ENCODE data around the gene LRRC15.

LRRC15 gene

DNA sequence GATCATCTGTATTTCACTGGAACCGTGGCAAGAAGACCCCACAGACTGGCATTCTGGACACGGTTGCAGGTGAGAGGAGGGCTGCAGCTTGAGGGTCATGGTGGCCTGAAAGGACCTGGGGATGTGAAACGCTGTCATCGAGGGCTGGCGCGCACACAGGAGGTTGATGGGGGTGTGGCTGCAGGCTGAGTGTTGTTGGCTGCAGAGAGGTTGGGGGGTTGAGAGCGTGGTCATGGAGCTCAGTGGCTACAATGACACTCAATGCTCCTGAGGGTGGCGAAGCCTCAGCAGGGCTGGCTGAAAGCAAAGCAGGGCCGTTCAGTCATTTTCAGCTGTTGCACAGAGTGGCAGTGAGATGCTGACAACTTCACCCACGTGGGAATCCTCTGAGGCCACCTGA is 39.4 kb downstream of the LRRC15 start:
- no peak for DNase-seq

DNA sequence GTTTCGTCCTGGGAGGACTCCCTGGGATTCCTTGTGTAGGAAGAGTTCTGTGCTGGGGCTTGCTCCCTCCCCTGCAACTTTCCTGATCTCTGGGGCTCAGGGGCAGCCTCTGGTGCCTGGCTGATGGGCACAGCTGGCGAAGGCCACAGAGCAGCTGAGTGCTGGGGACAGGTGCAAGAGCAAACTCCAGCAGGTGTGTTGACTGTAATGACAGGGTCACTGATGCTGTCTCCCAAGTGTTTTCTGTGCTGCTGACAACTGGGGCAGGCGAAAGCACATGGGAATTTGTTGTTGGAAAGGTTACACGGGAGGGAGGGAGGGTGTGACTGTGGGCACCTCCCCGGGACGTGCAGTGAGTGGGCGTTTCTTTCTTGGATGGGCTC is 40.0 kb downstream of the LRRC15 start:
- no peak for DNase-seq

DNA sequence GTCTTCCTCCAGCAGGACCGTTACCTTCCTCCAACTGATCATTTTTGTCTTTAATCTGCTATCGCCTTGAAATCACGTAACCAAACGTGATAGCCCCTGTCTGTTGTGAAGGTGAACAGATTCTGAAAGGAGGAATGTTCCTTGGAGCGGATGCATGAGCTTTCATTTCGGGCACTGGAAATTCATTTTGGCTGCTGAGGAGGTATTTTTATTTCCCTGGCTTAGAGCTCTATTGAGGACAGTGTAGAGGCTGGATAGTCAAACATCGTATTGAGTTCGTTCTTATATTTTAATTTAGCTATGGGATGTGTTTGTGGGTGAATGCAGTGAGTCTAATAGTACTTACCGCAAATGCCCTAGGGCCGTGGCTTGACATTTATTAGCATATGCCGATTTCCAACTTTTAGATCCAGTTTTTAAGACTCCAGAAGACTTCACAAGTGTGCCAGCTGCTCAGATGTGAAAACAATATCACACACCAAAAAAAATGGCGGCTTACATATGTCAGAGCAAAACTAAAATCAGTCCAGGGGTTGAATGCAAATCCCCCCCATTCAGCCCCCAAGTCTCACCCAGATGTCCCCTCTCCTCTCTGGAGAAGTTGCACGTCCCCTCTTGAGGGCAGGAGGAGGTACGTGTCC is 40.5 kb downstream of the LRRC15 start:
- no peak for DNase-seq

DNA sequence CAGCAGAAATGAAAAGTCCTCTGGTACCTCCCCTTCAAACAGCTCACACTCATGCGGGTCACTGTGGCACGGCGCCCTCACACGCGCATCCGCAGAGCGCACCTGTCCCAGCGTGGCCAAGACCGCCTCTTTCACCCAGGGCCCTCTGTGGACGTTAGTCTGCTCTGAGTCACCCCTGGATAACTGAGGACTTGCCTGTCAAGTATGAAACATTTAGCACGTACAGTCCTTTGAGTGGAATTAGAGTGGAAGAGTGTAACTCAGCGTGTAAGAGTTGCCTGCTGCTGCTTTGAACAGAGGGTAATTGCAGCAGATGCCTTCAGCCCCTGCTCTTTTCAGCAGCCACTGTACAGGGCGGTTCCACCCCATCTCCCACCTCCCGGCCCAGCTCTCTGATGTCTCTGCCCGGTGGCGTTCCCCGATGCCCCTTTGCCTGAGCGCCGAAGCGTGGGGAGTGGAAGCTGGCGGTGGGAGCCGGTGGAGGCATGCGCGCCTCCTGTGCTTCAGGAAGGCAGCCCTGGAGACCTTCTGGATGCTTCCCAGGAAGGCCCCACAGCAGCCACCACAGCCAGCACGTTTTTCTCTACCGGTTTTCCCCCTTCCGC is 41.4 kb downstream of the LRRC15 start:
- no peak for DNase-seq

DNA sequence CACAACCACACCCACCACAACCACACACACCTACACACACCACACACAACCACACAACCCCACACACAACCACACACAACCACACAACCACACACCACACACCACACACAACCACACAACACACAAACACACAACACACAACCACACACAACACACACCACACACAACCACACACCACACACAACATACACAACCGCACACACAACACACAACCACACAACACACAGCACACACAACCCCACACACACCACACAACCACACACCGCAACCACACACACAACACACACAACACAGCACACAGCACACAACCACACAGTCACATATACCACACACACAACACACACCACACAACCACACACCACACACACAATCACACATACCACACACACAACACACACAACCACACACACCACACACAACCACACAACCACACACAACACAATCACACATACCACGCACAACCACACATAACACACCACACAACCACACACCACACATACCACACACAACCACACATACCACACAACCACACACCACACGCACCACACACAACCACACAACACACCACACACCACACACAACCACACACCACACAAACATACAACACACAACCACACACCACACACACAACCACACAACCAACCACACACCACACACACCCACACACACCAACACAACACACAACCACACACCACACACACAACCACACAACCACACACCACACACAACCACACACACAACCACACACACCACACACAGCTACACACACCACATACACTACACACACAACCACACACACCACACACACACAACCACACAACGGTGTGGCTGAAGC is 42.1 kb downstream of the LRRC15 start:
- DNase-seq: no peak

DNA sequence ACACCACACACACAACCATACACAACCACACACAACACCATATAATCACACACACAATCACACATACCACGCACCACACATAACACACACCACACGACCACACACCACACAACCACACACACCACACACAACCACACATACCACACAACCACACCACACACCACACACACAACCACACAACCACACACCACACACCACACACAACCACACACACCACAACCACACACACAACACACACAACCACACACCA is 42.6 kb downstream of the LRRC15 start:
- DNase-seq: no peak

DNA sequence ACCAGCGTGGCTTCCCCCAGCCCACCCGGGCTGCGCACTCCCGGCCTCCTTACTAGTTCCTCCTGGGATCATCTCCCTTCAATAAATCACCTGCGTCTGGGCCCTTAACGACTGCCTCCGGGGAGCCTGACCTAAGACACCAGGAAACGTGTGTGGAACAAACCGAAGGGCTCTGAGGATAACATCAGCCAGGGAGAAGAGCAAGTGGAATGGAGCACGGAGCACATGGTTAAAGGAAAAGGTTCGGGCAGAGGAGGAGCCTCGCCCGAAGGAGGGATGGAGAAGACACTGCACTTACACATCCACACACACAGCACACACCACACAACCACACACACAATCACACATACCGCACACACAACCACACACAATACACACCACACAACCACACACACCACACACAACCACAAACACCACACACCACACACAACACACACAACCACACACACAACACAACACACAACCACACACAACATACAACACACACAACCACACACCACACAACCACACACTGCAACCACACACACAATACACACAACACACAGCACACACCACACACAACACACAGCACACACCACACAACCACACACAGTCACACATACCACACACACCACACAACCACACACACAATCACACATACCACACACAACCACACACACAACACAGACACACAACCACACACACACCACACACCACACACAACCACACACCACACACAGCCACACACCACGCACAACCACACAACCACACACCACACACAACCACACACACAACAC is 43.2 kb downstream of the LRRC15 start:
- no peak for DNase-seq

DNA sequence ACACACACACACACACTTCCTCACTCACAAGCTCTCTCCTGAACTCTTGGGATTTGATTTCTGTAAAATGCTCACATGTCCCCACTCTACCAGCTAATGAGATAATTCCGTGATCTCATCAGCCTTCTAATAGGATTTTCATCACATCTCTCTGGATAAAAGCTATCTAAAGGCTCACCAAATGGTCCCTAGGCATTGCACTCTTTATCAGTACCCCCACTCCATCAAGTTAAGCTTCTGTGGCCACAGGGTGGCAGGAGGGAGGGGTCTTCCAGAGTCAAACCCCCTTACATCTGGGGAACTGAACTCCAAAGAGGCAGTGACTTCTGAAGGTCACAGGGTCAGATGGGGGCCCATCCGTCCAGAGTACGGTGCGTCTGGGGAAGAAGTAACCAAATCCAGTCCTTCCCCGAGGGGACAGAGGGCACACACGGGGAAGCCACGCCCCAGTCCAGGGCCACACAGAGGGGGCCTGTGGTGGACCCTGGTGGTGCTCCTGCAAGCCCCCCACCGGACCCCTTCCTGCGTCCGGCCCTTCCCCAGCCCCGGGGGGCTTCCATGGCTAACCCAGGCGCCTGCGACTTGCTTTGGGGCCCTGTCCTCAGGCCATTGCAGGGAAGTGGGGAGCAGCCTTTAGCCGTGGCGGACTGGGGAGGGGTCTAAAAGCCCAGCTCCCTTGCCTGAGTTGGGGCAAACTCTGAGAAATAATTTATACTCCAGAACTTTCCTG is 44.0 kb downstream of the LRRC15 start:
- DNase-seq: no peak

DNA sequence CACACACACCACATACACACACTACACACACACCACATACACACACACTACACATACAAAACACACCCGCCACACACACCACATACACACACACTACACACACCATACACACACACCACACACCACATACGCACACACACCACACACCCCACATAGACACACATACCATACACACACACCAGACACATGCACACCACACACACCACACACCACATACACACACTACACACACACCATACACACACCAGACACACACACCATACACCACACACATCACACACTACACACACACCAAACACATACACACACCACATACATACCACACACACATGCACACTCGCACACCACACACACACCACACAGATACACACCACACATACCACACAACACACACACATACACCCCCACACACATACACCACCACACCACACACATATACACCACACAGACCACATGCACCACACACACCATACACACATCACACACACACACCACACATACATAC is 44.7 kb downstream of the LRRC15 start:
- DNase-seq: no peak

DNA sequence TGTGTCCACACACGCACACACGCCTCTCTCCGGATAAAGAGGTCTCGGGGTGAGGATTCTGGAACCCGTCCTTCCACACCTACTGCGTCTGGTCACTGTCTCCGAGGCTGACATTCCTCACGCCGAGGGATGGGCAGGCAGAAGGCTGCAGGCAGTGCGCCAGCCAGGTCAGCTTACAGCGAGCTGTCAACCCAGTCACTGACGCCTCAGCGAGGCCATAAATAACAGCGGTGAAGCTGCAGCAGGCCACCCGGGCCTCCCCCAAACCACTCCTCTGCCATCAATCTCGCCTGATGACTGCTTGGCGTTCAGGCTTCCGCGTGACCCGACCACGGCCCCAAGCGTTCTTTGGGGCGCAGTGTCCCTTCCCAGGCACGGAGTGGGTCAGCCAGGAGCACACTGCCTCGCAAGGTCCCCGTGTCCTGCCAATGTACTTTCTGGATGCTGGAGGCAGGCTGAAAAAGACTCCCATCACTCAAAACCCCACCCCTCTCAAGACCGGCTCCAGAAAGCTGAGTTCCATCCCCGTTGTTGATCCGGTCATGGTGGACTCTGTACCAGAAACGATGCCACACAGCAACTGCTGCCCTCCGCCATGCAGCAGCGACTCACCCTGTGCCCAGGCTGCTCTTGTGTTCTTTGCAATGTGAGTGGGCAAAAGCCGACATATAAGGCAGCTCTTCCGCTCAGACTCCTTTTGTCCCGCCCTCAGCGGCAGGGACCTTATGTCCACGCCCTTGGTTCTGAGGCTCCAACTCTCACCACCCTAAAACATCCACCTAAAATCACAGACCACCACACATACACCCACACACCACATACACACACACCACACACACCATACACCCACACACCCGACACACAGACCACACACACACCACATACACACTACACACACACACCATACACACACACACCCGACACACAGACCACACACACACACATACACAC is 45.5 kb downstream of the LRRC15 start:
- DNase-seq: peak; percentile 54

DNA sequence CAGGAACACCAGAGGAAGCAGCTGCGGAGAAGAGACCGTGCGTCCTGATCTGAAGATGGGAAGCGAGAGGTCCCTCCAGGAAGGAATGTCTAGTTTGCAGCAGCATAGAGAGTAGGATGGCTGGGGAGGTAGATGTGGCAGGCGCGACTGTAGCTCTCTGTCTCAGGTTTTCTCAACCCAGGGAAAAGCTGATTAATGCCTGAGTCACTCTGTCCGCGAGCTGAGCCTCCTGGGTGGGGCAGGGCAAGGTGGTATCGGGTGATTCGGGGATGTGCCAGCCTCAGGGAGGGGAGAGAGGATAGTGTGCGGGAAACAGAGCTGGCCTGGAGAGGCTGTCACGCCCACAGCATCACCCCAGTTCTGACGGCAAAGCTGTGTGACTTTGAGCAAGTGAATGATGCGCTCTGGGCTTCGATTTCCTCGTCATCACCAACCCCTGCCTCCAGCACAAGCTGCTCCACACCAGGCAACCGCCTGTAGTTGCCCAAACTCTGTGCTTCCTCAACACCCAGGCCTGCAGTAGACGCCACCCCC is 46.8 kb downstream of the LRRC15 start:
- no peak for DNase-seq

DNA sequence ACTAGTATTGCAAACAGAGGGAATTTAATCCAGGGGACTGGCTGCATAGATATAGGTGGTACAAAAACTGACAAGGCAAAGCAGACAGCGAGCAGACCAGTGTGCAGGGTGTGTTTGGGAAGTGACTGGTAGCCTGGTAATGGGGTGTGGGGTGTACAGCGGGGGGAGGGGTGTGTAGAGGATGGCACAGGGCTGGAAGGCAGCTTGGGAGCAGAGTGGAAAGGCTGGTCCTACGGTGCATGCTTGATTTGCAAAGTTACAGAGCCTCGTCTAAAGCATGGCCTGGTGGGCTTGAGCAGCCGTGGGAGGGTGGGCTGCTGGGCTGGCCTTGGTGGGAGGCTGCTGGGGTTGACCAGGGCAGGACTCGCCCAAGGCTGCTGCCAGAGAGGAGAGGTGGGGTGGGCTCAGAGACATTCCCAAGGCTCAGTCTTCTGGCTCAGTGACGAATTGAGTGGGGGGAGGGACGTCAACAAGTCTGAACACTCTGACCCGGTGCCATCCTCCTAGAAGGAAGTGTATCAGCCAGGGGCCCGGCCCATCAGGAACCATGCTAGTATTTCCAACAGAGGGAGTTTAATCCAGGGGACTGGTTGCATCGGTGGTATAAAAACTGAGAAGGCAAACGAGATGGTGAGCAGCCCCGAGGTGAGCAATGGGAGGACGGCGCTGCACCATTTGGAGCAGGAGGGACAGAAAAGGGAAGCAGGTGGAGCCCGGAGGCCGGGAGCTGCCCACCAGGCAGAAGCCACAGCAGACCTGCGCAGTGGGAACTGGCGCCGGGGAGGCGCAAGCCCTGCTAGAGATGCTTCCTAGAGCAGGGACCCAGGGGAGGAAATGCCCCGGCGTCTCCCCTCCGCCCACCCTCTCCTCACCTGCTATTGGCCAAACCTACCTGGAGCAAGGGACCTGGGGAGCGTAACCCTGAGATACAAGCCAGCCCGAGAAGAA is 47.6 kb downstream of the LRRC15 start:
- DNase-seq: no peak

DNA sequence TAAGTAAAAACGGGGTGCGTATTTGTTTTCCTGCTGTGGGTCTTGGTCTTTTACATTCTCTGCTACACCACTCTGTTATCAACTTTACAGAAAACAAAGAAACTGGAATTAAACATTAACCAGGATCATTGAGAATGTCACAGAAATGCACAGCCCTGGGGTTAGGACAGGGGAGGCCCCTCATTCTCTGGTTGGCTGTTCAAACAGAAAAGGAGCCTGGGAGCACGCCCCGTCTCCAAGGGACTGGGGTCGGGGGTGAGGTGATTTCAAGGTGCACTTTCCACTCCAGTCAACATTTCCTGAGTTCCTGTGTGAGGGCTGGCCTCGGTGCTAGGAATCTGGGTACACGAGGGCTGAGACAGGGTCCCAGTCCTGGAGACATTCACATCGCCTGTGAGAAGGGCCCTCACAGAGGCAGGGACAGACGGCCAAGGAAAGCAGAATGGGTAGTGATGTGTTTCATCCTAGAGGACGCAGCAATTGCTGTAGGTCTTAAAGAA is 48.7 kb downstream of the LRRC15 start:
- DNase-seq: no peak

DNA sequence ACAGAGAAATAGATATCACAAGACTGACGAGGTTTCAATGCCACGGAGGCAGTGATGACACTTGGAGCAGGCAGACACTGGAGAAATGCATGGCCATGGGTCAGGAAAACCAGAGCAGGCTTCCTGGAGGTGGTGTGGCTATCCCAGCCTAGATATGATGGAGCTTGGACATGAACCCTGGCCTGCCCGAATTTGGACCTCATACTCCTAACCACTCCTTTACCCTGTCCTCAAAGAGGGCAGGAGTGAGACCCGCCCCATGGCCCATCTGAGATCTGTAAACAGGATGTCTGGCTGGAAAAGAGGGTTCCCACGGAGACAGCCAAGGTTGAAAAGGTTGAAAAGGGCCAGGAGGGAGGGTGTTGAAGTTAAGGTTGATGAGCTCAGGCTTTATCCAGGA is 49.4 kb downstream of the LRRC15 start:
- no peak for DNase-seq

DNA sequence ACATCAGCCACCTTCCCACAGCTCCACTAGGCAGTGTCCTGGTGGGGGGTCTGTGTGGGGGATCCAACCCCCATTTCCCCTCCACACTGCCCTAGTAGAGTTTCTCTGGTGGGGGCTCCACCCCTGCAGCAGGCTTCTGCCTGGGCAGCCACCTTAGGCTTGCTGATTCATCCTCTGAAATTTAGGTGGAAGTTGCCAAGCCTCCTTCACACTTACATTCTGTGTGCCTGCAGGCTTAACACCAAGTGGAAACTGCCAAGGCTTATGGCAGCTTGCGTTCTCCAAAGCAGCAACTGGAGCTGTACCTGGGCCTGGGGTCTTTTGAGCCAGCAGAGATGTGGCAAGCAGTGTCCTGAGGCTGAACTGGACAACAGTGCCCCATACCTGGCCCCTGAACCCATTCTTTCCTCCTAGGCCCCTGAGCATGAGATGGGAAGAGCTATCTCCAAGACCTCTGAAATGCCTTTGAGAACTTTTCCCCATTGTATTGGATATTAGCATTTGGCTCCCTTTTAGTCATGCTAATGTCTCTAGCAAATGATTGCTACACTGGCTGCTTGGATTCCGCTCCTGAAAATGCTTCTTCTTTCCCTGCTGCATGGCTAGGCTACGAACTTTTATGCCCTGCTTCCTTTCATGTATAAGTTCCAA is 50.9 kb downstream of the LRRC15 start:
- DNase-seq: no peak

DNA sequence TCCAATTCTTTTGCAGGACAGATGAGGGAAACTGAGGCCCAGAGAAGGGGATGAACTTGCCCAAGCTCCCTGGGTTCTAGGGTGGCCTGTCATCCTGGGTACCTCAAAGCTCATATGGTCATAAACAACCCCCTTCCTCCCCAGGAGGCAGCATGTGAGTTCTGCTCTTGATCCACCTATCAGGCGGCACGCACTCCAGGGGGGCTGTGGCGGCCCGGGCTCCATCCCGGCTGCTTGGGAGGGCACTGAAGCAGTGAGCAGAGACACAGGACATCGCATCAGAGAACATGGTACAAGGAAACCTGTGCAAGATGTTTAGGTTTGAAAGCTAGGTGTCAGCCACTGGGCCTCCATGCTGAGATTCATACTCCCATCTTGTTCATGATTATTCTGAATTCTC is 52.6 kb downstream of the LRRC15 start:
- DNase-seq: no peak

DNA sequence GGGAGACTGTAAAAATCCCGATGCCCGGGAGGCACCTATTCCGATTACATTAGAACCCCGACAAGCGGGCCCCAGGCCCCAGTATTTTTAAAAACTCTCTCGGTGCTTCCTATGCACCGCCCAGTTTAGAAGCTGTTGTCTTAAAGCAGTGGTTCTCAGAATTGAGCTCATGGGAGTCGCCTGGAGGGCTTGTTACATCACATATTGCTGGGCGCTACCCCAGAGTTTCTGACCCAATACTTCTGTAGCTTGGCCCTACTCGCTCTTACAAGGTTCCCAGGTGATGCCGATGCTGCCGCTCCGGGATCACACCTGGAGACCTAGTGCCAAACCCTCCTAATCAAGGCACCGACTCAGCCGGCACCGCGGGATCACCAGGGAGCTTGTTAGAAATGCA is 53.6 kb downstream of the LRRC15 start:
- no peak for DNase-seq

DNA sequence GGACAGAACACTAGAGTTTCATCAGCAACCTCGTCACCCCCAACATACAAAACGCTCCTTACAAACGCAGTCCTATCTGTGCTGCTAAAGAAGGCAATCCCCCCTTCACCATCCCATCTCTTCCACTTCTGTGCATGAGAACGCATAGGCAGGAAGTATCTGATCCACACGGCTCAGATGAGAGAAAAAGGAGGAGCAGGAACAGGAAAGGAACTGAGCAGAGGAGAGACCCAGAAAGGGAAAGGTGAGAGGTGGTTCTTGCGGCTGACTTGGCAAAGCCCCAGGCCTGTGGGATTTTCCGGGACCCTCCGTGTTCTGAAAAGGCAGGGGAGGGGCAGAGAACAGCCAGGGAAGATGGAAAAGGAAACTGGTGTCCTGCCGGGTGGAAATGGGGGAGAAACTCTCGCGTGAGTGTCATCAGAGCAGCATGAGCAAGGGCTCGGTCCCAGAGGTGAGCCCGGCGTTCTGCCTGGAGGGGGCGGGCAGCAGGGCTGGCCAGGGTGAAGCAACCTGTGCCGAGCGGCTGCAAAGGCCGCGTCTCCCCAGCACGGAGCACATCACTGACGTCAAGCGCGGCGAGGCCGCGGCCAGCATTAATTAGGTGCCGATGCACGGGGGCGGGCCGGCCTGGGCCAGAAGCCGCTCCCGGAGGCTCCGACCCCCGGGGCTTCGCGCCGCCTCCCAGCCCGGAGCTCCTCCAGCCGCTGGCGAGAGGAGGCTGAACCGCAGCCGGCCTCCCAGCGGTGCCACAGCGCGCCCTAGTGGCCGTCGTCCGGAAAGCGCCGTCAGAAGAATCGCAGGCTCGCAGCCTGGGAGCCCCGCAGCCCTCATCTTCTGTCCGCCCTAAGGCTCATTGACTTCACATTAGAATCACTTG is 54.2 kb downstream of the LRRC15 start:
- peak; percentile 89 for DNase-seq
